Mucosa of rectum (tissue), 2 donors: Measurements from ENCODE around the gene BPIFB3.
"Not testable (repeated sequence)": the region's sequence is repeated elsewhere in the genome, so short reads cannot be mapped to it uniquely, and the experiment has no call there.

ENCODE experiments used
- H3K27ac ChIP-seq, 2 donors: one replicate each; pipeline ENCODE4 v1.7.0; 2013; ENCODE audit warnings: inconsistent platforms in 2 of 2, low read depth in 2 of 2, low read length in 2 of 2
- H3K27me3 ChIP-seq, 2 donors: one replicate each; pipeline ENCODE4 v1.7.0; 2013; ENCODE audit warnings: low read length in 2 of 2; ENCODE audit not compliant: control insufficient read depth in 2 of 2, insufficient read depth in 2 of 2
- H3K36me3 ChIP-seq, 2 donors: one replicate each; pipeline ENCODE4 v1.7.0; 2013; ENCODE audit warnings: low read length in 2 of 2; ENCODE audit not compliant: control insufficient read depth in 2 of 2, insufficient read depth in 2 of 2
- H3K4me1 ChIP-seq, 2 donors: one replicate each; pipeline ENCODE4 v1.7.0; 2013; ENCODE audit warnings: low read length in 2 of 2, mild to moderate bottlenecking in 1 of 2; ENCODE audit not compliant: control insufficient read depth in 2 of 2, insufficient read depth in 2 of 2
- H3K4me3 ChIP-seq, 2 donors: one replicate each; pipeline ENCODE4 v1.7.0; 2013; ENCODE audit warnings: low read length in 2 of 2
- H3K9ac ChIP-seq, 2 donors: one replicate each; pipeline ENCODE4 v1.7.0; 2013; ENCODE audit warnings: low read length in 2 of 2, low read depth in 1 of 2, mild to moderate bottlenecking in 1 of 2
- H3K9me3 ChIP-seq, 2 donors: one replicate each; pipeline ENCODE4 v1.7.0; 2013; ENCODE audit warnings: low read length in 2 of 2; ENCODE audit not compliant: control insufficient read depth in 2 of 2
- donor health status: healthy.
- donor health status: Normal muscosa, but diverticular disease.

Gene BPIFB3

GRCh38 chr20:33091147-33091546 lies 37.4 kb downstream of the BPIFB3 start:
- Histone ChIP-seq H3K27me3 (no peaks in the 10 kb centered on the region), H3K9me3 (no peaks in the 10 kb centered on the region), H3K9ac (no peak overlapping the region), H3K4me3 (no peak overlapping the region), H3K27ac (no peak overlapping the region), H3K4me1 (no peaks in the 10 kb centered on the region), H3K36me3 (no peaks in the 10 kb centered on the region)

DNA sequence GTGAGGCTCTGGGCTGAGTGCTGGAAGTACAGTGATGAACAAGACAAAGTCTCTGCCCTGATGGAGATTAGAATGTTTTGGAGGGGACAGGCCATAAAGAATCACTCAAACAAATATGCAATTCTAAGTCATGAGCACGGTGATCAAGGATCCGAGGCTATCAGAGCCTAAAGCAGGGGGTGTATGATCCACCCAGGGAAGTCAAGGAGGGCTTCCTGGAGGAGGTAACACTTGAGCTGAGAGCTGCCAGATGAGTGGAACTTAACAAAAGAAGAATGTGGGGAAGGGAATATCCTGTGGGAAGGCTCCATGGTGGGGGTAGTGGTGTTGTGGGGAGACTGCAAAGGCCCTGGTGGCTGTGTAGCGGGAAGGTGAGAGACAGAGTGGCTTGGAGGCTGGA lies 38.0 kb downstream of the BPIFB3 start:
- H3K27ac ChIP-seq, result no peak overlapping the region
- H3K9me3 ChIP-seq, result no peaks in the 10 kb centered on the region
- H3K4me1 ChIP-seq, result no peaks in the 10 kb centered on the region
- no peaks in the 10 kb centered on the region for H3K36me3 ChIP-seq
- H3K9ac ChIP-seq, result no peak overlapping the region
- H3K4me3 ChIP-seq, result no peak overlapping the region
- H3K27me3 ChIP-seq, result no peaks in the 10 kb centered on the region

DNA sequence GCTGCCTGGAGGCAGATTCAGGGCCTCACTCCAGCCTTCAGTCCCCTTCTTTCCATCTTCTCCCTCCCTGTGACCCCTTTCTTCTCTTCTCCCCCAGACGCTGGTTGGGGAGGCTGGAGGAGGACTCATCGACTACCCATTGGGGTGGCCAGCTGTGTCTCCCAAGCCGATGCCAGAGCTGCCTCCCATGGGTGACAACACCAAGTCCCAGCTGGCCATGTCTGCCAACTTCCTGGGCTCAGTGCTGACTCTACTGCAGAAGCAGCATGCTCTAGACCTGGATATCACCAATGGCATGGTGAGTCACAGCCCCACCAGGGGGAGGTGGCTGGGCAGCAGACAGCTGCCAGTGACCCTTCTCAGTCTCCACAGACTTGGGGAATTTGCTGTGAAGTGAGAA lies 38.7 kb downstream of the BPIFB3 start:
- Histone ChIP-seq H3K4me3 (no peak overlapping the region), H3K9me3 (no peaks in the 10 kb centered on the region), H3K27ac (no peak overlapping the region)

GRCh38 chr20:33093074-33093473 lies 39.4 kb downstream of the BPIFB3 start:
- Histone ChIP-seq H3K9me3 (no peaks in the 10 kb centered on the region), H3K27ac (no peak overlapping the region), H3K9ac (no peak overlapping the region), H3K27me3 (no peaks in the 10 kb centered on the region), H3K36me3 (no peaks in the 10 kb centered on the region), H3K4me3 (no peak overlapping the region), H3K4me1 (no peaks in the 10 kb centered on the region)

More for the DNA sequence above, 38.7 kb downstream of the BPIFB3 start:
- H3K27me3 ChIP-seq, result no peaks in the 10 kb centered on the region
- no peaks in the 10 kb centered on the region for H3K4me1 ChIP-seq
- H3K36me3 ChIP-seq, result no peaks in the 10 kb centered on the region
- no peak overlapping the region for H3K9ac ChIP-seq

GRCh38 chr20:33093582-33093981 lies 39.9 kb downstream of the BPIFB3 start:
- Histone ChIP-seq H3K27ac (no peak overlapping the region), H3K4me1 (no peaks in the 10 kb centered on the region), H3K4me3 (no peak overlapping the region), H3K9me3 (no peaks in the 10 kb centered on the region), H3K36me3 (no peaks in the 10 kb centered on the region), H3K9ac (no peak overlapping the region), H3K27me3 (no peaks in the 10 kb centered on the region)

- no peak overlapping the region for H3K4me3 ChIP-seq
- H3K9me3 ChIP-seq, result no peaks in the 10 kb centered on the region
- no peak overlapping the region for H3K9ac ChIP-seq
- H3K27ac ChIP-seq, result no peak overlapping the region
- H3K27me3 ChIP-seq, result no peaks in the 10 kb centered on the region
- H3K4me1 ChIP-seq, result no peaks in the 10 kb centered on the region
- H3K36me3 ChIP-seq, result no peaks in the 10 kb centered on the region
Observed at GRCh38 chr20:33095249-33095648, 41.5 kb downstream of the BPIFB3 start.

DNA sequence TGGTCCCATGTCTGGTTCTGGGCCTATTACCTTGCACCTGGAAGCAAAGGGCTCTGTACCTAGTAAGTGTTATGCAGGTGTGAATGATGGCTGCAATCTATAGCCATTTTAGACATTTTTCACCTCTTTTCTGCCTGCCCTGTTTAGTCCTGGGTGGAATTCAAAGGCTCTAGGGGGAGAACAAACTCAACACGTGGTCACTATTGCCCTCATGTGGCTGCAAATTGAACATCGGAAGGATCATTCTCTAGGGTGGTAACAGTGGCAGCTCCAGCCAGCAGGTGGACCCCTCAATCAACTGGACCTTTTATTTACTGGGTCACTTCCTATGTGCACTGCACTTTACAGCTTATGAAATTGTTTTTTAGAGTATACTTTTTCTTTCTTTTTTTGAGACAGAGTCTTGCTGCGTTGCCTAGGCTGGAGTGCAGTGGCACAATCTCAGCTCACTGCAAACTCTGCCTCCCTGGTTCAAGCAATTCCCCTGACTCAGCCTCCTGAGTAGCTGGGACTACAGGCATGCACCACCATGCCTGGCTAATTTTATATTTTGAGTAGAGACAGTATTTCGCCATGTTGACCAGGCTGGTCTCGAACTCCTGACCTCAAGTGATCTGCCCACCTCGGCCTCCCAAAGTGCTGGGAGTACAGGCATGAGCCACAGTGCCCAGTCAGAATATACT lies 42.3 kb downstream of the BPIFB3 start:
- not testable (repeated sequence) for H3K36me3 ChIP-seq, H3K9me3 ChIP-seq, H3K4me1 ChIP-seq, H3K4me3 ChIP-seq, H3K27ac ChIP-seq, H3K27me3 ChIP-seq, H3K9ac ChIP-seq

- H3K4me1 ChIP-seq, result no peaks in the 10 kb centered on the region
- no peak overlapping the region for H3K27ac ChIP-seq
- no peak overlapping the region for H3K4me3 ChIP-seq
- no peak overlapping the region for H3K9ac ChIP-seq
- no peaks in the 10 kb centered on the region for H3K36me3 ChIP-seq
- no peaks in the 10 kb centered on the region for H3K27me3 ChIP-seq
- no peaks in the 10 kb centered on the region for H3K9me3 ChIP-seq
Observed at GRCh38 chr20:33097001-33097400, 43.3 kb downstream of the BPIFB3 start.

- no peaks in the 10 kb centered on the region for H3K27me3 ChIP-seq
- no peak overlapping the region for H3K4me3 ChIP-seq
- no peaks in the 10 kb centered on the region for H3K9me3 ChIP-seq
- H3K36me3 ChIP-seq, result no peaks in the 10 kb centered on the region
- no peak overlapping the region for H3K27ac ChIP-seq
- H3K9ac ChIP-seq, result no peak overlapping the region
- no peaks in the 10 kb centered on the region for H3K4me1 ChIP-seq
Observed at GRCh38 chr20:33099843-33100538, 46.3 kb downstream of the BPIFB3 start.

DNA sequence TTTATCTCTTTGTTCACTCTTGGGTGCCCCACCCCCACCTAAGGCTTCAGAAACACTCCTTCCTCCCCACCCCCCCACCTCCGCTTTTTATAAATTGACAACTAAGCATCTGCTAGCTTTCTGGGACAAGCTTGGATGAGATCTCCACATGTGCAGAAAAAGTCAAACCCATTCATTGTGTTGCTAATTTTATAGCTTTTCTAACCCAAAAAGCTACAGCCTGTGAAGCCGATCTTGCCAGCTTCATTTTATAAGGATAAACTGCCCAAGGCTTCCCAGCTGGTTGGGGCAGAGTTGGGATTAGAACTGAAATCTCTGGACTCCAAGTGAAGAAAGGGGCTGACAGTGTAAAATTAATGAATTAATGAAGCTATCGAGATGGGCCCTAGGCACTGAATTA lies 49.9 kb downstream of the BPIFB3 start:
- no peaks in the 10 kb centered on the region for H3K4me1 ChIP-seq
- H3K36me3 ChIP-seq, result no peaks in the 10 kb centered on the region
- H3K27ac ChIP-seq, result no peak overlapping the region
- H3K27me3 ChIP-seq, result peaks cover 0 to 2% of the 10 kb centered on the region in 2 donors
- no peak overlapping the region for H3K9ac ChIP-seq
- H3K9me3 ChIP-seq, result no peaks in the 10 kb centered on the region
- H3K4me3 ChIP-seq, result no peak overlapping the region
